ENCODE measurements around the gene SDF4. TPM values are rescaled to one million over a fixed set of nuclear protein-coding genes. Genes with fewer than 3 reads are reported as not detected.

SDF4 gene
- total and polyA plus RNA-seq, 2 experiments from 2014 or later = 45.0 to 62.6 TPM

DNA sequence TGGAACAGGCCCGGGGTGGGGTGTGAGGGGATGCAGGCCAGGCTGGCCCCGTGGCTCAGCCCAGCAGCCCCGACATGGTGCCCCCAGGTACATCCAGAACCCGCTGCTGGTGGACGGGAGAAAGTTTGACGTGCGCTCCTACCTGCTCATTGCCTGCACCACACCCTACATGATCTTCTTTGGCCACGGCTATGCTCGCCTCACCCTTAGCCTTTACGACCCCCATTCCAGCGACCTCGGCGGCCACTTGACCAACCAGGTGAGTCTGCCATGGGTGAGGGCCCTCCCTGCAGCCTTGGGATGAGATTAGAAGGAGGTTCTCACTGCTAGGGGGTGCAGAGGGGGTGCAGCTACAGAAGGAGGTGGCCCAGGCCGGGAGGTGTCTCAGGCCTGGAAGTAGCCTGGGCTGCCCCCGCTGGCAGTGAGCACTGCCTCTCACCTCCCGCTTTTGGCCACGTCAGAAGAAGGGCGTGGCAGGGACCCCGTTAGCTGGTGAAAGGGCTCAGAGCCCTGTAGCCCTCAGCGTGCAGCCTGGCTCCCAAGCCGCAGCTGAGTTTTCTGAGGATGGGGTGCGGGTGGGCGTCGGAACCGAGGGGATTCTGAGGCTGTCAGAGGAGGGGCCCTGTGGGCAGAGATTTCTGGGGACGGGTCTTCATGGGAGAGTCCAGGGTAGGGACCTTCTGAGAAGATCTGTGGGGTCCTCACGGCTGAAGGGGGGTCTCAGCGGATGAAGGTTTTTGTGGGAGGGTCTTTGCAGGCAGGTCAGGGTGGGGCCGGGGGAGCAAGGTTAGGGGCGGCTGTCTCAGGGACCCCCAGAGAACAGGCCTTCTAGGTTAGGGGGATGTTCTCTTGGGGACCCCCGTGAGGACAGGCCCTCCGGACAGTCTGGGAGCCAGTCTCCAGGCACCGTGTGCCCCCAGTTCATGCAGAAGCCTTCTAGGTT is 47.7 kb downstream of the SDF4 start:
- H3K36me3 Mint-ChIP-seq (ENCODE audit: low read depth) = no peaks in the 10 kb centered on the region
- peaks cover 5% of the 10 kb centered on the region for H3K27me3 Mint-ChIP-seq (ENCODE audit: insufficient read depth, low read depth, poor library complexity)
- Histone ChIP-seq H3K79me2 (replicated peaks; ENCODE audit: insufficient read depth) (no peaks in the 10 kb centered on the region), H3K4me3 (no peak overlapping the region), H2AFZ (no peak overlapping the region), H3F3A (replicated peaks; ENCODE audit: low read depth) (no peaks in the 10 kb centered on the region), H3K27ac (ENCODE audit: low read depth) (no peak overlapping the region), H3K36me3 (ENCODE audit: insufficient read depth) (no peaks in the 10 kb centered on the region), H4K20me1 (replicated peaks; ENCODE audit: insufficient read depth) (no peaks in the 10 kb centered on the region), H3K4me2 (no peak overlapping the region), H3K9me2 (ENCODE audit: insufficient read depth) (no peaks in the 10 kb centered on the region), H3K4me1 (ENCODE audit: insufficient read depth) (no peaks in the 10 kb centered on the region), H3K27me3 (ENCODE audit: insufficient read depth) (no peaks in the 10 kb centered on the region)
- no peak for TF ChIP-seq NANOG (IDR thresholded peaks at IDR 0.05; ENCODE audit: borderline replicate concordance)
- TF ChIP-seq, protein P1, sequence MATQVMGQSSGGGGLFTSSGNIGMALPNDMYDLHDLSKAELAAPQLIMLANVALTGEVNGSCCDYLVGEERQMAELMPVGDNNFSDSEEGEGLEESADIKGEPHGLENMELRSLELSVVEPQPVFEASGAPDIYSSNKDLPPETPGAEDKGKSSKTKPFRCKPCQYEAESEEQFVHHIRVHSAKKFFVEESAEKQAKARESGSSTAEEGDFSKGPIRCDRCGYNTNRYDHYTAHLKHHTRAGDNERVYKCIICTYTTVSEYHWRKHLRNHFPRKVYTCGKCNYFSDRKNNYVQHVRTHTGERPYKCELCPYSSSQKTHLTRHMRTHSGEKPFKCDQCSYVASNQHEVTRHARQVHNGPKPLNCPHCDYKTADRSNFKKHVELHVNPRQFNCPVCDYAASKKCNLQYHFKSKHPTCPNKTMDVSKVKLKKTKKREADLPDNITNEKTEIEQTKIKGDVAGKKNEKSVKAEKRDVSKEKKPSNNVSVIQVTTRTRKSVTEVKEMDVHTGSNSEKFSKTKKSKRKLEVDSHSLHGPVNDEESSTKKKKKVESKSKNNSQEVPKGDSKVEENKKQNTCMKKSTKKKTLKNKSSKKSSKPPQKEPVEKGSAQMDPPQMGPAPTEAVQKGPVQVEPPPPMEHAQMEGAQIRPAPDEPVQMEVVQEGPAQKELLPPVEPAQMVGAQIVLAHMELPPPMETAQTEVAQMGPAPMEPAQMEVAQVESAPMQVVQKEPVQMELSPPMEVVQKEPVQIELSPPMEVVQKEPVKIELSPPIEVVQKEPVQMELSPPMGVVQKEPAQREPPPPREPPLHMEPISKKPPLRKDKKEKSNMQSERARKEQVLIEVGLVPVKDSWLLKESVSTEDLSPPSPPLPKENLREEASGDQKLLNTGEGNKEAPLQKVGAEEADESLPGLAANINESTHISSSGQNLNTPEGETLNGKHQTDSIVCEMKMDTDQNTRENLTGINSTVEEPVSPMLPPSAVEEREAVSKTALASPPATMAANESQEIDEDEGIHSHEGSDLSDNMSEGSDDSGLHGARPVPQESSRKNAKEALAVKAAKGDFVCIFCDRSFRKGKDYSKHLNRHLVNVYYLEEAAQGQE (IDR thresholded peaks at IDR 0.05; ENCODE audit: unreplicated experiment) = no peak
- DNase-seq (ENCODE audit: low spot score) = peak; percentile 0
- no peaks in the 10 kb centered on the region for H3K4me1 Mint-ChIP-seq
- no peak overlapping the region for H3K4me3 Mint-ChIP-seq
- no peak overlapping the region for H3K27ac Mint-ChIP-seq
- H3K9me3 Mint-ChIP-seq = no peaks in the 10 kb centered on the region
- ATAC-seq = no peak

DNA sequence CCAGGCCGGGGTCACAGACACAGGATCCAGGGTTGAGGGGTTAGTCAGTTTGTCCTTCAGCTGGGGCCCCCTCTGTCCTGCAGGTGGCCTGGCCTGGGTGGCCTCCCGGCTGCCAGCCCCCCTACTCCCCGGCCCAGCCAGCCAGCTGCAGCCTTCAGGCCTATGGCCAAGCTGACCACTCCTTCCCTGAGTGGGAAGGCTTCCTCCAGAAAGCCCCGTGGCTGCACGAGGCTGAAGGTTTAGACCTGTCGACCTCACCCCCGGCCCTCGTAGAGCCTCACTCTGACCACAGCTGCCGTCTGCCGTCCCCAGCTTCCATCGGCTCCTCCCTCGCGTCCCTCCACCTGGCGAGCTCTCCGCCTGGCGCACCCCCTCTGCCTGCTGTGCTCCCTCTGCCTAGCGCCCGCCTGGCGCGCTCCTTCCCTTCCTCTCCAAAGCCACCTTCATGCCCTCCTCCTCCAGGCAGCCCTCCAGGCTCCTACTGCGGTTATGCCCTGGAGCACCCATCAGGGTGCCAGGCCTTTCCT is 48.5 kb downstream of the SDF4 start:
- DNase-seq (ENCODE audit: low spot score) (peak; percentile 1), ATAC-seq (no peak)
- H3K4me3 Mint-ChIP-seq = no peak overlapping the region
- H3K36me3 Mint-ChIP-seq (ENCODE audit: low read depth) = no peaks in the 10 kb centered on the region
- no peaks in the 10 kb centered on the region for H3K79me2 ChIP-seq (replicated peaks; ENCODE audit: insufficient read depth)
- no peaks in the 10 kb centered on the region for H3K9me2 ChIP-seq (ENCODE audit: insufficient read depth)
- no peaks in the 10 kb centered on the region for H3K4me1 Mint-ChIP-seq
- H3K4me1 ChIP-seq (ENCODE audit: insufficient read depth) = no peaks in the 10 kb centered on the region
- H3K36me3 ChIP-seq (ENCODE audit: insufficient read depth) = no peaks in the 10 kb centered on the region
- peaks cover 5% of the 10 kb centered on the region for H3K27me3 Mint-ChIP-seq (ENCODE audit: insufficient read depth, low read depth, poor library complexity)
- H3K4me3 ChIP-seq = no peak overlapping the region
- no peak overlapping the region for H3K27ac ChIP-seq (ENCODE audit: low read depth)
- no peak overlapping the region for H3K4me2 ChIP-seq
- no peaks in the 10 kb centered on the region for H3F3A ChIP-seq (replicated peaks; ENCODE audit: low read depth)
- H3K27me3 ChIP-seq (ENCODE audit: insufficient read depth) = no peaks in the 10 kb centered on the region
- H3K27ac Mint-ChIP-seq = no peak overlapping the region
- H2AFZ ChIP-seq = no peak overlapping the region
- H3K9me3 Mint-ChIP-seq = no peaks in the 10 kb centered on the region
- no peaks in the 10 kb centered on the region for H4K20me1 ChIP-seq (replicated peaks; ENCODE audit: insufficient read depth)
- TF ChIP-seq EZH2 (IDR thresholded peaks at IDR 0.05; ENCODE audit: low read depth, unreplicated experiment) (no peak), ZNF331 (CRISPR knock-in tag; IDR thresholded peaks at IDR 0.05; ENCODE audit: low read depth) (no peak), CREB1 (CRISPR knock-in tag; IDR thresholded peaks at IDR 0.05; ENCODE audit: low read depth) (no peak)
- TF ChIP-seq, protein P2, sequence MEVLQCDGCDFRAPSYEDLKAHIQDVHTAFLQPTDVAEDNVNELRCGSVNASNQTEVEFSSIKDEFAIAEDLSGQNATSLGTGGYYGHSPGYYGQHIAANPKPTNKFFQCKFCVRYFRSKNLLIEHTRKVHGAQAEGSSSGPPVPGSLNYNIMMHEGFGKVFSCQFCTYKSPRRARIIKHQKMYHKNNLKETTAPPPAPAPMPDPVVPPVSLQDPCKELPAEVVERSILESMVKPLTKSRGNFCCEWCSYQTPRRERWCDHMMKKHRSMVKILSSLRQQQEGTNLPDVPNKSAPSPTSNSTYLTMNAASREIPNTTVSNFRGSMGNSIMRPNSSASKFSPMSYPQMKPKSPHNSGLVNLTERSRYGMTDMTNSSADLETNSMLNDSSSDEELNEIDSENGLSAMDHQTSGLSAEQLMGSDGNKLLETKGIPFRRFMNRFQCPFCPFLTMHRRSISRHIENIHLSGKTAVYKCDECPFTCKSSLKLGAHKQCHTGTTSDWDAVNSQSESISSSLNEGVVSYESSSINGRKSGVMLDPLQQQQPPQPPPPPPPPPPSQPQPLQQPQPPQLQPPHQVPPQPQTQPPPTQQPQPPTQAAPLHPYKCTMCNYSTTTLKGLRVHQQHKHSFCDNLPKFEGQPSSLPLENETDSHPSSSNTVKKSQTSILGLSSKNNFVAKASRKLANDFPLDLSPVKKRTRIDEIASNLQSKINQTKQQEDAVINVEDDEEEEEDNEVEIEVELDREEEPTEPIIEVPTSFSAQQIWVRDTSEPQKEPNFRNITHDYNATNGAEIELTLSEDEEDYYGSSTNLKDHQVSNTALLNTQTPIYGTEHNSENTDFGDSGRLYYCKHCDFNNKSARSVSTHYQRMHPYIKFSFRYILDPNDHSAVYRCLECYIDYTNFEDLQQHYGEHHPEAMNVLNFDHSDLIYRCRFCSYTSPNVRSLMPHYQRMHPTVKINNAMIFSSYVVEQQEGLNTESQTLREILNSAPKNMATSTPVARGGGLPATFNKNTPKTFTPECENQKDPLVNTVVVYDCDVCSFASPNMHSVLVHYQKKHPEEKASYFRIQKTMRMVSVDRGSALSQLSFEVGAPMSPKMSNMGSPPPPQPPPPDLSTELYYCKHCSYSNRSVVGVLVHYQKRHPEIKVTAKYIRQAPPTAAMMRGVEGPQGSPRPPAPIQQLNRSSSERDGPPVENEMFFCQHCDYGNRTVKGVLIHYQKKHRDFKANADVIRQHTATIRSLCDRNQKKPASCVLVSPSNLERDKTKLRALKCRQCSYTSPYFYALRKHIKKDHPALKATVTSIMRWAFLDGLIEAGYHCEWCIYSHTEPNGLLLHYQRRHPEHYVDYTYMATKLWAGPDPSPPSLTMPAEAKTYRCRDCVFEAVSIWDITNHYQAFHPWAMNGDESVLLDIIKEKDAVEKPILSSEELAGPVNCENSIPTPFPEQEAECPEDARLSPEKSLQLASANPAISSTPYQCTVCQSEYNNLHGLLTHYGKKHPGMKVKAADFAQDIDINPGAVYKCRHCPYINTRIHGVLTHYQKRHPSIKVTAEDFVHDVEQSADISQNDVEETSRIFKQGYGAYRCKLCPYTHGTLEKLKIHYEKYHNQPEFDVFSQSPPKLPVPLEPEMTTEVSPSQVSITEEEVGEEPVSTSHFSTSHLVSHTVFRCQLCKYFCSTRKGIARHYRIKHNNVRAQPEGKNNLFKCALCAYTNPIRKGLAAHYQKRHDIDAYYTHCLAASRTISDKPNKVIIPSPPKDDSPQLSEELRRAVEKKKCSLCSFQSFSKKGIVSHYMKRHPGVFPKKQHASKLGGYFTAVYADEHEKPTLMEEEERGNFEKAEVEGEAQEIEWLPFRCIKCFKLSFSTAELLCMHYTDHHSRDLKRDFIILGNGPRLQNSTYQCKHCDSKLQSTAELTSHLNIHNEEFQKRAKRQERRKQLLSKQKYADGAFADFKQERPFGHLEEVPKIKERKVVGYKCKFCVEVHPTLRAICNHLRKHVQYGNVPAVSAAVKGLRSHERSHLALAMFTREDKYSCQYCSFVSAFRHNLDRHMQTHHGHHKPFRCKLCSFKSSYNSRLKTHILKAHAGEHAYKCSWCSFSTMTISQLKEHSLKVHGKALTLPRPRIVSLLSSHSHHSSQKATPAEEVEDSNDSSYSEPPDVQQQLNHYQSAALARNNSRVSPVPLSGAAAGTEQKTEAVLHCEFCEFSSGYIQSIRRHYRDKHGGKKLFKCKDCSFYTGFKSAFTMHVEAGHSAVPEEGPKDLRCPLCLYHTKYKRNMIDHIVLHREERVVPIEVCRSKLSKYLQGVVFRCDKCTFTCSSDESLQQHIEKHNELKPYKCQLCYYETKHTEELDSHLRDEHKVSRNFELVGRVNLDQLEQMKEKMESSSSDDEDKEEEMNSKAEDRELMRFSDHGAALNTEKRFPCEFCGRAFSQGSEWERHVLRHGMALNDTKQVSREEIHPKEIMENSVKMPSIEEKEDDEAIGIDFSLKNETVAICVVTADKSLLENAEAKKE (CRISPR knock-in tag; IDR thresholded peaks at IDR 0.05) = no peak
- TF ChIP-seq, protein P1 (IDR thresholded peaks at IDR 0.05; ENCODE audit: unreplicated experiment) = no peak
